SW480 (cell line): ENCODE measurements around the gene FARP2.
"Not testable (repeated sequence)": the region's sequence is repeated elsewhere in the genome, so short reads cannot be mapped to it uniquely, and the experiment has no call there.

Experiments used
- DNase-seq: peaks from one replicate; pipeline ENCODE4 v3.0.0-alpha.2; 2016; ENCODE audit warnings: low spot score

The FARP2 gene

DNA sequence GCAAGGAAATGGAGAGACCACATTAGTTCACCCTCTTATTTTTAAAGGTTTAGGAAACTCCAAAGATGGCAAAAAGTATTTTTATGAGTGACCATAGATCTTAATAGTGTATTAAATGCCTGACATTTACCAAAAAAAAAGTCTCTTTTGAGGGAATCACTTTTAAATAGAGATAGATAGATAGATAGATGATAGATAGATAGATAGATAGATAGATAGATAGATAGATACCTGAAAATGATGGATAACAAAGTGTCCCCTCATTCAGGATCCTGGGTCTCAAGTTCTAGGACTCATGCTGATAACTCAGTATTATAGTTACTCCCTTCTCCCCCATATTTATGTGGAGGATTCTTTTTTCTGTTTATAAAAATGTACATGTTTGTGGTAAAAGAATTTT, 52.8 kb downstream of the FARP2 start:
- DNase-seq: no peak

DNA sequence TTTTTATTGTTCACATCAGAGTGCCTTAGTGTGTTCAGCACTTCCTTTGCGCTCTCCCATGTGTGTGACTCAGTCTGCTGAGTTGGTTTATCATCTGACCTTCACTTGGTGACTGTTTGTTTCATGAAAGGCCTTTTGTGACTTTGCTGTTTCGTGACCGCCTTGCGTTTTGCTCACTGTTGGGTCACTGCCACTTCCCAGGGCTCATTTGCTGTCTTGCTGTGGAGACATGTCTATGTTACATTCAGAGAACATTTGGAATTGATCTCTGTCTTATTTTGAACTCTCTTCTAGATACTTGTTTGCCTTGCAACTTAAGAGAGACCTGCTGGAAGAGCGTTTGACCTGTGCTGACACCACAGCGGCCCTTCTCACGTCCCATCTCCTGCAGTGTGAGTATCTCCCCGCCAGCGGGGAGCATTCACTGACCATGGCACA, 54.7 kb downstream of the FARP2 start:
- no peak for DNase-seq

DNA sequence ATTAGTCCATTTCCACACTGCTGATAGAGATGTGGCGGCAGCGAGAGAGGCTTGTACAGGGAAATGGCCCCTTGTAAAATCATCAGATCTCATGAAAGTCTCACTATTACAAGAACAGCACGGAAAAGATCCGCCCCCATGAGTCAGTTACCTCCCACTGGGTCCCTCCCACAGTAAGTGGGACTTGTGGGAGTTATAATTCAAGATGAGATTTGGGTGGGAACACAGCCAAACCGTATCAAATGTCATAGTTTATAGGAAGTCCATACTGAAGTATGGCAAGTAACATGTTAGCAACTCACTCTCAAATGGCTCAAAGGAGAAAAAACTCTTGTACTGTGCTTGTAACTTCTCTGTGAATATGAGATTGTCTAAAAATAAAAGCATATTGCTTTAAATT, 56.1 kb downstream of the FARP2 start:
- peak; percentile 5 for DNase-seq

DNA sequence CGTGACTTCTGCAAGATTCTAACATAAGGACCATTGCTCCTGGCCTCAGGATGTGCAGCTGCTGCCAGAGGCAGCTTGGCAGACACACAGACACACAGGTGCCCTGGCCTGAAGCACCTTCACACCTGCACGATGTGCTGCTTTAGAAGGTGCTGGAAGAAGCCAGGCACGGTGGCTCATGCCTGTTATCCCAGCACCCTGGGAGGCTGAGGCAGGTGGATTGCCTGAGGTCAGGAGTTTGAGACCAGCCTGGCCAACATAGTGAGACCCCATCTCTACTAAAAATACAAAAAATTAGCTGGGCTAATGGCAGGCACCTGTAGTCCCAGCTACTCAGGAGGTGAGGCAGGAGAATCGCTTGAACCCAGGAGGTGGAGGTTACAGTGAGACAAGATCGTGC, 57.4 kb downstream of the FARP2 start:
- DNase-seq: not testable (repeated sequence)

DNA sequence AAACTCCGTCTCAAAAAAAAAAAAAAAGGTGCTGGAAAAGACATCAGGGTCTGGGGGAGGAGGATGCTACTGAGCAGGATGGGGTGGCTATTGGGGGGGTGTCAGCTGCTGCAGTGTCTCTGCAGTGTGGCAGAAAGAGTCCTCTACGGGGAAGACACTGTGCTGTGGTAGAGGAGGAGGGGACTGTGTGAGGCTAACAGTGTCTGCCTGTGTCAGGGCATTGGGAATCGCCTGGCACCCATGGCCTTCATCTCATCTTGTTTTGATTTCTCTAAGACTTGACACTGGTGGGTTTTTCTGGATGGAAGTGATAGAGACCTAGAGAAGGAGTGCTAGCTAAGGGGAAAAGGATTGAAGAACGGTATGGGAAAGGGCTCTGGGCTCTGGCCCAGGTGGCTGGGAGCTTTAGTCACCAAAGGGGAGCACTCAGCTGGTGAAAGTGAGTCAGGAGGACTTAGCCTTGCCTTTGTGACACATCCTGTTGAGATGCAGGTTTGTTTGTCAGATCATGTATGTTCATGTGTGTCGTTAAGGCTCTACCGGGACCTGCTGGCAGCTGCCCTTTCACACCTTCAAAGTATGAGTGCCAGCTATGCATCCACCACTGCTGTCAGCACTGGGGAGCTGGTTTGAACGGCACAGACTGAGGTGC, 58.0 kb downstream of the FARP2 start:
- no peak for DNase-seq

DNA sequence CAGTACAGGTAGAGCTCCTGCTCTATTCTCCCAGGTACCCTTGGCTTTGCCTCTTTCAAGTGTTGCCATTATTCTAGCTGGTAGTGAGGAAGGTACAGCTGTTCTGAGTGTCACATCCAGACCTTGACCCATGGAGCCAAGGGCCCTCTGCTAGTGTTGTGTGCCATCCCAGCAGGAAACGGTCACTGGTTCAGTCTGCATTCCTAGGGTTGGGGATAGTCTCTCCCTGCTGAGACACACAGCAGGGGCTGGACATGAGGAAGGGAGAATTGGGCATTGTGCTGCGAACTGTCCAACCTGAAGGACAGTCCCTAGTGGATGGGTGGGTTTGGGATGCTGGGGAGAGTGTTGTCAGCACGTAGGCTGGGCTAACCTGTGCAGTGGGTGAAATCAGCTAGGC, 59.1 kb downstream of the FARP2 start:
- no peak for DNase-seq

DNA sequence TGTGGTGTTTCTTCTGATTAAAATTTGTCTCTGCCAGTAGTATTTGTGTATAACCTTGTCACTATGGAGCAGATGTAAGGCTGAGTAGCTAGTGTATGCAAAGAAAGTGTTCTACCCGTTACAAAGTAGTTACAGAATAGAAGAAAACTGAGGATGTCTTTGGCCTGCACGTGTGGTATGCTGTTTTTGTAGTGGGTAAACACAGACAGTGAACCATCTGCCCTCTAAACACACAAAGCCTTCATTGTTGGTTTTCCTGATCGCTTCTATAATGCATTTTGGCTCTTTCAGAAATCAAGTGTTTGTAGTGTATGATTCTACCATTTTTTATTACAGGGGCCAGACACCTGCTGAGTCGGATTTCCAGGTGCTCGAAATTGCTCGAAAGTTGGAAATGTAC, 61.5 kb downstream of the FARP2 start:
- no peak for DNase-seq

DNA sequence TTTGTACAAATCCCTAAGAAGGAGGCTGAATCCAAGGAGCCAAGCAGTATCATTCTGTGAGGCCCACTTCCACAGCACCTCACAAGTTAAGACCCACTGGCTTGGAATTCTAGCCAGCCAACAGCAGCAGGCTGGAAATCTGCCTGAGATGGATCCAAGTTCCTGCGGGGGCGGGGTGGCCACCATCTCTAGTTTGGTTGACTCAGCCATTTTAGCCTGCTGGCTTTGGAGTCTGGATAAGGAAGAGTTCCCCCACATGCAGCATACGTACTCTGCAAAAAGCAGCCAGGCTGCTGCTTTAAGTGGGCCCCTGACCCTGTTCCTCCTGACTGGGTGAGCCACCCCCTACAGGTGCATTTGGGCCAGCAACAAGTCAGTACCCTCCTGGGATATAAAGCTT, 65.2 kb downstream of the FARP2 start:
- DNase-seq: no peak

DNA sequence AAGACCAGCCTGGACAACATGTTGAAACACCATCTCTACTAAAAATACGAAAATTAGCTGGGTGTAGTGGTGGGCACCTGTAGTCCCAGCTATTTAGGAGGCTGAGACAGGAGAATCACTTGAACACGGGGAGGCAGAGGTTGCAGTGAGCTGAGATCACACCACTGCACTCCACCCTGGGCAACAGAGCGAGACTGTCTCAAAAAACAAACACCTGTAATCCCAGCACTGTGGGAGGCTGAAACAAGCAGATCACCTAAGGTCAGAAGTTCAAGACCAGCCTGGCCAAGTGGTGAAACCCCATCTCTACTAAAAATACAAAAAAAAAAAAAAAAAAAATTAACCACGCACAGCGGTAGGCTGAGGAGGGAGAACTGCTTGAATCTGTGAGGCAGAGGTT, 65.9 kb downstream of the FARP2 start:
- DNase-seq: not testable (repeated sequence)

DNA sequence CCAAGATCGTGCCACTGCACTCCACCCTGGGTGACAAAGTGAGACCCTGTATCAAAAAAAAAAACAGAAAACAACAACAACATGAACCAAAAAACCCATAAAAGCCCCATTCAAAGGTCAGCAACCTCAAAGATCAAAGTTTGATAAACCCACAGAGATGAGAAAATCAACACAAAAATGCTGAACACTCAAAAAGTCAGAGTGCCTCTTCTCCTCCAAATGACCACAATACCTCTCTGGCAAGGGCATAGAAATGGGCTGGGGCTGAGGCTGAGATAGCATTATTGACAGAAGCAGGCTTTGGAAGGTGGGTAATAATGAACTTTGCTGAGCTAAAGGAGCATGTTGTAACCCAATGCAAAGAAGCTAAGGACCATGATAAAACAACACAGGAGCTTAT, 66.3 kb downstream of the FARP2 start:
- no peak for DNase-seq

DNA sequence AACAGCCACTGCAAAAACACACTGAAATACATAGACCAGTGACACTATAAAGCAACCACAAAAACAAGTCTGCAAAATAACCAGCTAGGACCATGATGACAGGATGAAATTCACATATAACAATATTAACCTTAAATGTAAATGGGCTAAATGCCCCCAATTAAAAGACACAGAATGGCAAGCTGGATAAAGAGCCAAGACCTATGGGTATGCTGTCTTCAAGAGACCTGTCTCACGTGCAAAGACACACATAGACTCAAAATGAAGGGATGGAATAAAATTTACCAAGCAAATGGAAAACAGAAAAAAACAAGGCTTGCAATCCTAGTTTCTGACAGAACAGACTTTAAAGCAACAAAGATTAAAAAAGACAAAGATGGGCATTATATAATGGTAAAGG, 67.4 kb downstream of the FARP2 start:
- not testable (repeated sequence) for DNase-seq

DNA sequence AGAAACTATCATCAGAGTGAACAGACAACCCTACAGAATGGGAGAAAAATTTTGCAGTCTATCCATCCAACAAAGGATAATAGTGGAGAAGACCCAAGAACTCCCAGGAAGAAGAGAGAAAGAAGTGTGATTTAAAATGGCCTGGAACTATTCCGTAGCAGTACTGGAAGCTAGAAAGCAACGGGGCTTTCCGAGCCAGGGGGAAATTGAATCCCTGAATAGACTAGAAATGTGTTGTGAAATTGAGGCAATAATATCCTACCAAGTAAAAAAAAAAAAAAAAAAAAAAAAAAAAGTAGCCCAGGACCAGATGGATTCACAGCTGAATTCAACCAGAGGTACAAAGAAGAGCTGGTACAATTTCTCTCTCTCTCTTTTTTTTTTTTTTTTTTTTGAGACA, 69.3 kb downstream of the FARP2 start:
- DNase-seq: no peak

DNA sequence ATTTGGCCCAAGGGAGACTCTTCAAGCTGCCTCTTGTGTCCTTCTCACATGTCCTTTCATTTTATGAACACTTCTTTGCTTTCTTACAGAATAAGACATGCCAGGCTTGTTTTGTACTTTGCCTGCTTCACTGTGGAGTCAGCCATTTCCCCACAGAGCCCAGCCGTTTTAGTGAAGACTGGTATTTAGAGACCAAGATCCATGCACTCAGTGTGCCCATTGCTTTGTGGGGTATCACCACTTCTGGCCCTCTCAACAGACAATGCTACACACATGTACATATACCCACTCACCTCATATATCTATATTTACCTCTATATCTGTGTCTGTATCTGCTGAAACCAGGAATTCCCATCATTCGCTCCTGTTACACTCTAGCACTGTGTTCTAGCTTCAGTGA, 74.1 kb downstream of the FARP2 start:
- no peak for DNase-seq

DNA sequence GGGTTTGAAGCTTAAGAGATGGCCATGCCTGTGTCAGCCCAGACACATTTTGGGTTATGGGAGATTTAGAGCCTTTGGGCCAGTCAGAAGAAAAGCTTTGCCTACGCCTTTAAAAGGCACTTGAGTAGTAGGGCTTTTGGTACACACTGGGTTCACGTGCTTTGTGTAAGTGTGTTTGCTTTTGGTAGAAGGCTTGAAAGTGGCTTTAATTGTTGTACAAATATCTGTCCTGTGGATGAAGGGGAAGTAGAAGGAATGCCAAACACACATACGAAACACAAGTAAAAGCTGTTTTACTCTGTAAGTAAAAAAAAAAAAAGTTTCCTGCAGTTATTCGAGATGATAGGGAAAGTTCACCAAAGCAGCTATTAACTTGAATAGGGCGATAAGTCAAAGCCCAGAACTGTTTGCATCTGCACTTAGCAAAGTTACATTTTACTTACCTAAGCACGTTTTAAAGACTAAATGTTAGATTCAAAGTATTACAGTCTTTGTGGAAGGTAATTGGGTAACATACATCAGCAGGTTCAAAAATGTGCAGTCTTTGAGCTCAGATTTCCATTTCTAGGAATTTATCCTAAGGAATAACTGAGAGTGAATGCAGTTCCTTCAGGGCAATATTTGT, 76.9 kb downstream of the FARP2 start:
- no peak for DNase-seq

DNA sequence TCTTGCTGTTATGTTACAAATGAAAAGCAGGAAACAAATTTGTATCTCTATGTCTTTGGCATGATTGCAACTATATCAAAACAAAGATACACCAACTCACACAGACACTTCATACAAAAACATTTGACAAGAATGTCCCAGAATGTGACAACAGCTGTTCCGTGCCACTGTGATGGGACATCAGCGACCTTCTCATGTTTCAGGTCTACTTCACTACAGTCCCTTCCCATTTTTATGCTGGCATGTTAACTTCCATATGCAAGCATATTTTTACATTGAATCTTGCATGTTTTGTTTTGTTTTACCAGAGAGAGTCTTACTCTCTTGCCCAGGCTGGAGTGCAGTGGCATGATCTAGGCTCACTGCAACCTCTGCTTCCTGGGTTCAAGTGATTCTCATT, 81.1 kb downstream of the FARP2 start:
- no peak for DNase-seq

DNA sequence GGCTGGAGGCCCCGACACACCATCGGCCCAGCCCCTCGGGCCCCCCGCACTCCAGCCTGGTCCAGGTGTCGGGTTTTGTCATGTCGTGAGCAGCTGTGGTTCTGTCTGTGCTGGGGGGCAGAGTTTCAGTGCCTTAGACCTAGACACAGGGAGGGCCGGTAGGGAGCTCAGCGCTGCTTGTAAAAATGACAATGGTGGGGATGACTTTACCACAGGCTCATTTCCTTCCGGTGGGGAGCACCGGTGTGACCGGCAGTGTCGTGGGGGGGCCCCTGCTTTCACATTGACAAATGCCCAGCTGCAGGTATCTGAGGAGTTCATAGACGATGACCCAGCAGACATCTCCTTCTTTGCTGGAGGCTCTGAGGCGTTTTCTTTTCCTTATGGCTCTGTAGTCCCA, 85.4 kb downstream of the FARP2 start:
- no peak for DNase-seq

DNA sequence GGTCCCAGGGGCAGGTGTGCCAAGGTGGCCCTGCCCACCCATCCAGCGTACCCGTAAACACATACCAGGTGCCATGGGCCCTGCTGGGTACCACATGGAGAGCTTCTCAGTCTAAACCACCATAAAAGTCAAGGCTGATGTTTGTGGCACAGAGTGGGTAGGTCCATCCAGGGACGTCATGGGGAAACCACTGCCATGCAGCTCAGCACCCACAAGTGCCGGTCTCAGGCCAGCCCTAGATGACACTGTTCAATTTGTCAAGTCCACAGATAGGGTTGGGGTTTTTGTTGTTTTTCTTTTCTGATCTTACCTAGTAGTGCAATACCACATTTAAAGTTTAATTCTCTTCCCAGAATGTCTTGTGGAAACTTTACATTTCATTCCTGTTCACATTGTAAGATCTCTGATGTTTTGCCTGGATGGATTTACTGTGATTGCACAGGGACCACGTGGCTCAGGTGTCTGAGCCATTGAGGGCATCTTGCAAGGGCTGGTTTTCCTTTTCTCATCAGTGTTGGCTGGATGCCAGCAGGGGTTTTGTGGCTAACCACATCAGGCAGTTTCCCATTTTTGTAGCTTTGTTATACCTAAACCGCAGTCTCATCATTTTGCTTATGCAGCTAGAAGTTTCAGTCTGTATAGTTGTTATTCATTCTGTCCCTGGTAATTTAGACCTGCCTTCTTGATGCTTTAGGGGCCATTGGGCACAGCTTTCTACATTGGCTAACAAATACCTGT, 87.6 kb downstream of the FARP2 start:
- DNase-seq: peak; percentile 84

DNA sequence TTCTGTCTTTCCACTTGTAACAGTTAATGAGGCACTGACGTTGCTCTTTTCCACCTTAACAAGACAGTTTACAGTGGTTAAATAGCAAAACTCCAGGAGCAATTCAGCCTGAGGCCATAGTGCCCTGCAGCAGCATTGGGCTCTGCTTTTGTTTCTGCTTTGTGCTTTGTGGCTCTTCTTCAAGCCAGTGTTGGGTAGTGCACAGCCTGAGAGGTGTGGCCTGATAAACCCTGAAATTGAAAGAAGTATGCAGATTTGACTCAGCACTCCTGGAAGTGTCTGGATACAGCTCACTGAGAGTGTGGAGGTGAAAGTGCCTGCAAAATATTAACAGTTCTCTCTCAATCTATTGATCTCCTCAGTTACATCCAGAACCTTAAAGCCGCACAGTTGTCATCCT, 89.3 kb downstream of the FARP2 start:
- no peak for DNase-seq

DNA sequence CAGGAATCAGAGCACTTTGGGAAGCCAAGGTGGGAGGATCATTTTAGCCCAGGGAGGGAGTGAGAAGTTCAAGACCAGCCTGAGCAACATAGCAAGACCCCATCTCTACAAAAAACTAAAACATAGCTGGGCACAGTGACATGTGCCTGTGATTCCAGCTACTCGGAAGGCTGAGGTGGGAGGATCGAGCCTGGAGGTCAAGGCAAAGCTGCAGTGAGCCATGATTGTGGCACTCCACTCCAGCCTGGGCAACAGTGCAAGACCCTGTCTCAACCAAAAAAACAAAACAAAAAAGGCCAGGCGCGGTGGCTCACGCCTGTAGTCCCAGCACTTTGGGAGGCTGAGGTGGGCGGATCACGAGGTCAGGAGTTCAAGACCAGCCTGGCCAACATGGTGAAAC, 94.0 kb downstream of the FARP2 start:
- not testable (repeated sequence) for DNase-seq

DNA sequence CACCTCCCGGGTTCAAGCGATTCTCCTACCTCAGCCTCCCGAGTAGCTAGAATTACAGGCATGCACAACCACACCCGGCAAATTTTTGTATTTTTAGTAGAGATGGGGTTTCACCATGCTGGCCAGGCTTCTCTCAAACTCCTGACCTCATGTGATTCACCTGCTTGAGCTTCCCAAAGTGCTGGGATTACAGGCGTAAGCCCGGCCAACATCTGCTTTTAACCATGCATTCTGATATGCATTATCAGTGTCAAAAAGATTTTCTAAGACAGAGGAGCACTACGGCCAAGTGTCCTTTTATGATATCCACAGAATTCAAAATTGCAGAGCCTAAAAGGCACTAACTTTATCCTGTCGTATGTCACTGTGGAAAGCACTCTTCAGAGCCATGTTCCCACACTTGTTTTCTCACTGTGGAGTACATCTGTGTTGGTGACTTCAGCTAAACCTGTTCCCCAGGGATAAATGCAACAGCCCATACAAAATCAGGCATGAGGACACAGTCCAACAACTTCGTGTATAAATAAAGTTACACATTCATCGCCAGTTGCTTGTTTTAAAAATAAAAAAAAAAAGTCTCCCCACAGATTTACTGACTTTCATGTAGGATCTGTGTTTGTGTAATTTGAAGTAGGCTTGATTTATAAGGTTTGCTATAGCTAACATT, 95.9 kb downstream of the FARP2 start:
- no peak for DNase-seq

DNA sequence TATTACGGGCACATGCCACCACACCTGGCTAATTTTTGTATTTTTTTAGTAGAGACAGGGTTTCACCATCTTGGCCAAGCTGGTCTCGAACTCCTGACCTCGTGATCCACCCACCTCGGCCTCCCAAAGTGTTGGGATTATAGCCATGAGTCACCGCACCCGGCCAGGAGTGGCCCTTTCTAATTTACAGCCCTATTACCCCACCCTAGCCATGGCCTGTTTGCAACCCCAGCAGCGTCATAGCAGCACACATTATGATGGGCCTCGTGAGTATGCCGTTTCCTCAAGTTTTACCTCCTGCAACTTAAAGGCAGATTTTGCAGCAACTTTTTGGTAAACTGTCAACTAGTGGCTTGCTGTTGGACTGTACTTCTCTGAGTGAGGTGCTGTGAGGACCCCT, 97.8 kb downstream of the FARP2 start:
- not testable (repeated sequence) for DNase-seq

DNA sequence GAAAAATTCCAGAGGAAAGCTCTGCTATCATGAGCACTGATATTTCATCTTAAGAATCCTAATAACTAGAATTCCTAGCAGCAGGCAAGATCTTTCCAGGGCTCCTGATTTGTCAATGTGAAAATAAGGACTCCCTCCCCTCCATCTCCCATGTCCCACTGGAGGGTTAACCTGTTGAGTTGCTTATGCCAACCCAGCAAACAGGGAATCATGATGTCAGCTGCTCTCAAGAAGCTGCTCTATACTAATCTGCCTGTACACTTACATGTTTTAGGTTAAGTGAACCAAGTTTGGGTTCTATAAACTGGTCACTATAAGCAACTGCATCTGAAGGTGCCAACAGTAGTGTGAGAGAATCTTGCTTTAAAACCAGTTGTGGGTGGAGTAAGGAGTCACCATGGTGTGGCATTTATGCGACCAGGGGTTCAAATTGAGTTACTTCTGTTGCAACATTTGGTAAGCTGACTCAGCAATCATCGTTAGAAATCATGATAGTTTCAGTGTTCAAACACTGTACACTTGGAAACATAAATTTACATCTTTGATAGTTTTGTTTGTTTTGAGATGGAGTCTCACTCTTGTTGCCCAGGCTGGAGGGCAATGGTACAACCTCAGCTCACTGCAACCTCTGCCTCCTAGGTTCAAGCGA, 98.9 kb downstream of the FARP2 start:
- no peak for DNase-seq
